GM18868 (cell line): ENCODE results near the gene POLE3.
"Not testable (repeated sequence)": the region's sequence is repeated elsewhere in the genome, so short reads cannot be mapped to it uniquely, and the experiment has no call there.

Experiments
- ATAC-seq: cut with Tn5 transposase; IDR thresholded peaks from one replicate; pipeline ENCODE4 v1.9.1; 2021; ENCODE audit warnings: mild to moderate bottlenecking, moderate library complexity; ENCODE audit not compliant: unreplicated experiment

Gene POLE3, protein sequence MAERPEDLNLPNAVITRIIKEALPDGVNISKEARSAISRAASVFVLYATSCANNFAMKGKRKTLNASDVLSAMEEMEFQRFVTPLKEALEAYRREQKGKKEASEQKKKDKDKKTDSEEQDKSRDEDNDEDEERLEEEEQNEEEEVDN

DNA sequence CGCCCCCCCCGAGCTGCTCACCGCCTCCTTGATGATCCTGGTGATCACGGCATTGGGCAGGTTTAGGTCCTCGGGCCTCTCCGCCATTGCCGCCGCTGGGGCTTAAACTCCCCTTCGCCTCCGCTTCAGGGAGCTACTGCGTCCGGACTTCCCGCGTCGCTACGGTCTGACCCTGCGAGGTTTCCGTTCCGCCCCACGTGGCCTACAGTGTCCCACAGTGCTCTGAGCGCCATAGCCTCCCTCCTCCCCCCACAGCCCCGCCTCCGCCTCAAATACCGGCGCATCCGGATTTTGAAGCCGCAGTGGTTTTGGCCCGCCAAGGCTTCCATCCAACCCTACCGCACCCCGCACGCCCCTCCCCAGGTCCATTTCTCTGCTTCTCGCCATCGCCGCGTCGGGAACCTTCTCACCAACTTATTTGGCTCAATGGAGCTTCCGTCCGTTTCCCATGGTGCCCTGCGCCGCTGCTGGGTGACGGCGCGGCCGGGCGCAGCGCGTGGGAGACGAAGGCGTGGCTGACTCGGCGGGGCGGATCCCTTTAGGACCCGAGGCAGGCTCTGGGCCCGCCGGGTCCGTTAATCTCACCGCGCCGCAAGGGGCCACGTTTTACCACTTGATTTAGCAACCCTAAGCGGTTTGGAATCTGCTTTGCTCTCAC lies at the start of gene POLE3, which contains the start of gene C9orf43:
Gene POLE3 (minus strand): TSS at position 469 of the 658 bp plus-strand sequence. CDS start 382 bp downstream, at position 87.
Gene C9orf43 (plus strand): TSS at position 541 of the 658 bp plus-strand sequence. CDS start 2,747 bp downstream, outside the sequence.
- peak; percentile 91 for ATAC-seq

DNA sequence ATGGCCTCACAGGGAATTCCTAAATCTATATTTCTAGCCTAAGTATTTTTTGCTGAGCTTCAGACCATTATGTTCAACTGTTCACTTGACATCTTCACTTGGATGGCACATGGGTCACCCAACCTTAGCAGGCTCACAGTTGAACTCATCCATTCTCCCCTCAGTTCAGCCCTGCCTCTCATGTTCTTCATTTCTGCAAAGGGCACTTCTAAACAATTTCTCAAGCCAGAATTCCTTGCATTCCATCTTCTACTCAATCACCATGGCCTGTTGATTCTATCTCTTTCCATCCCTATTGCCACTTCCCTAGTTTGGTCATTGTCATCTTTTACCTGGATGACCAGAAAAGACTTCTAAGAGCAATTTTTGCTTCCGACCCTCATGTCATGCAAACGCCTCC lies 45.8 kb upstream of the POLE3 start:
- ATAC-seq, result no peak

DNA sequence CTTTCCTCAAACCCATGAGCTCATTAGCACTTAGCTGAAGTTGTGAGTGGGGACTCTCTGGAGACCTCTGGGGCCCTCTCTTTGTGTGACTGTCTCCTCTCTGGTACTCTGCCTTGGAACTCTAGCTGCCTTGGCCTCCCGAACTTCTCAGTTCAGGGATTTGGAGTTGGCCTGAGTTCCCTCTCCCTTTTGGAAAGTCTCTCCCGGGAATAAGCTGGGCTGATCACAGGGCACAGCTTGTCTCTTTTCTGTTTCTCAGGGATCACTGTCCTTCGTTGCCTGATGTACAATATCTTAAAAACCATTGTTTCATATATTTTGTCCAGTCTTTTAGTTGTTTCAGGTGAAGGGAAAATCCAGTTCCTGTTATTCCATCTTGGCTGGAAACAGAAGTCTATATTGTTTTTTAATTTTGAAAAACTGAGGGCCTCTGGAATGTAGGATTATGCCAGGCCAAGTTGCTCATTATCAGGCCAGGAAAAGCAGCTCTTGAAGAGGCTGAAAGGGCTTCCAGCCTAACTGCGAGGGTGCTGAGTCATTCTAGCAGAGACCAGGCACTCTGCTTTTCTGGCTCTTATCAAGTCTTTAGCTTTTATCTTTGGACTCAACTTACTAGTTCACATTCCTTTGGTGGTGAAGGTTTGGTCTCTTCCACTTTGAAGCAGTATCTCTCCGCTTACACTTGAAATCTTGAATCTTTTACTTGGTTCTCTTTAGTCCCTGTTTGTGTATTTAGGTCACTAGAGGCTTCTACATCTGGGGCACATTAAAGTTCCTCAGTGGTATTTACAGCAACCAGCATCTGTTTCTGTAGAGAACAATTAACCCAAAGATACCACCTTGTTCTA lies 44.7 kb upstream of the POLE3 start:
- ATAC-seq, result peak; percentile 42

DNA sequence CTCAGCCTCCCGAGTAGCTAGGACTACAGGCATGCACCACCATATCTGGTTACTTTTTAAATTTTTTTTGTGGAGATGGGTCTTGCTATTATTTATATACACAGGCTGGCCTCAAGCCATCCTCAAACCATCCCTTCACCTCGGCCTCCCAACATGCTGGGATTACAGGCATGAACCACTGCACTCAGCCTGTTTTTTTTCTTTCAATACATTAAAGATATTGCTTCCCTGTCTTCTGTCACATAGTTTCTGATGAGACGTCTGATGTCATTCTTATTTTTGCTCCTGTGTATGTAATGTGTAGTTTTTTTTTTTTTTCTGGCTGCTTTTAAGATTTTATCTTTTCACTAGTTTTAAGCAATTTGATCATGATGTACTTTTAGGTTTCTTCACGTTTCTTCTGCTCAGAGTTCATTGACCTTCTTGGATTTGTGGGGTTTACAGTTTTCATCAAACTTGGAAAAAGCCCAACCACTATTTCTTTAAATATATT lies 41.7 kb upstream of the POLE3 start:
- no peak for ATAC-seq

DNA sequence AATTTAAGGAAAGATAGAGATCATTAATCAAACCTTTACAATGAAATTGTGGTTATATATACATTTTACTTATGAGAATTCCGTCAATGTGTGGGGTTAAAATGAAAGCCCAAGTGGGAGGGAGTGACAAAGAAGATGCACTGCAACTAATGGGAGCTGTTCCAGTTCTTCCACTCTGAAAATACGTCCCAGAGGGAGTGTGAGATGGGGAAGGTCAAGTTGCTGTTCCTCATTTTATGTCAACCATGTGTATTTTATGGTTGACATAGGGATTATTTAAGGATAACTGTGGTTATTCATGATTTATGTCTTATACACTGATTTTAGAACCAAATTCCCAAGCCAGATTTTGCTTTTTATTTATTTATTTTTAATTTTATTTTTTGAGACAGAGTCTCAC lies 38.9 kb upstream of the POLE3 start:
- ATAC-seq, result no peak

DNA sequence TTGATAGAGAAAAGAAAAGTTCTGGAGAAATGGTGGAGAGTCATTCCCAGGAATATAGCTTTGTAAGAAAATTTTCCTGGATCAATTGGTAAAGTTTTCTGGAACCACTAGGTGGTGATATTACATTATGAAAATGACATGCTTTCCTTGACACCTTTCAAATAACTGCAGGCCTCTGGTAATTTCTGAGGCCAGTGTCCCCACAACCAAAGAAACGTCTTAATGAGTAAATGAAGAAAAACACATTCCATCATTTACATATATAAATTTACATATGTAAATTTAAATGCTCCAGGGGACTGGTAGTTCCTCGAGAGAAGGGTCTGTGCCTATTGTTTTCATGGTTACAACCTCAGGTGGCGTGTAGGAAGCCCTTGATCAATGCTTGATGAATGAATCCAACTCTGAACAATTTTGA lies 35.9 kb upstream of the POLE3 start:
- no peak for ATAC-seq

DNA sequence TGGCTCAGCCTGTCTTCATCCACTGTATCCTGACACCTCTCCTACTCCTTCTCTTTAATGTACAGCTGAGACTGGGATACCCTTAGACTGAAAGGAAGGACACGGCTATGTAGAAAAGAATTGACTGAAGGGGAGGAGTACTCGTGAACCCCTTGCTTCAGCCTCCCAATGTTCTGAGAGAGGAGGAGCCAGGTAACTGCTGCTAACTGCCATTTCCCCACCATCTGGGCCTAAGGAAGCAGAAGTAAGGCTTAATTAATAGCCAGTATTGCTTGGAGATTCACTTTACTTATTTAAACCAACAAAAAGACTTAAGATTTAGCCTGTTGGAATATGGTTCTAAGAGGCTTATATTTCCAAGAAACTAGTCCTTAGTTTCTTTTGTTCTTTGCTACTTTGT lies 34.3 kb upstream of the POLE3 start:
- no peak for ATAC-seq

DNA sequence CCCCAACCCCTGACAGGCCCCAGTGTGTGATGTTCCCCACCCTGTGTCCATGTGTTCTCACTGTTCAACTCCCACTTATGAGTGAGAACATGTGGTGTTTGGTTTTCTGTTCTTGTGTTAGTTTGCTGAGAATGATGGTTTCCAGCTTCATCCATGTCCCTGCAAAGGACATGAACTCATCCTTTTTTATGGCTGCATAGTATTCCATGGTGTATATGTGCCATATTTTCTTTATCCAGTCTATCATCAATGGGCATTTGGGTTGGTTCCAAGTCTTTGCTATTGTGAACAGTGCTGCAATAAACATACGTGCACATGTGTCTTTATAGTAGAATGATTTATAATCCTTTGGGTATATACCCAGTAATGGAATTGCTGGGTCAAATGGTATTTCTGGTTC lies 27.2 kb upstream of the POLE3 start:
- ATAC-seq, result not testable (repeated sequence)

DNA sequence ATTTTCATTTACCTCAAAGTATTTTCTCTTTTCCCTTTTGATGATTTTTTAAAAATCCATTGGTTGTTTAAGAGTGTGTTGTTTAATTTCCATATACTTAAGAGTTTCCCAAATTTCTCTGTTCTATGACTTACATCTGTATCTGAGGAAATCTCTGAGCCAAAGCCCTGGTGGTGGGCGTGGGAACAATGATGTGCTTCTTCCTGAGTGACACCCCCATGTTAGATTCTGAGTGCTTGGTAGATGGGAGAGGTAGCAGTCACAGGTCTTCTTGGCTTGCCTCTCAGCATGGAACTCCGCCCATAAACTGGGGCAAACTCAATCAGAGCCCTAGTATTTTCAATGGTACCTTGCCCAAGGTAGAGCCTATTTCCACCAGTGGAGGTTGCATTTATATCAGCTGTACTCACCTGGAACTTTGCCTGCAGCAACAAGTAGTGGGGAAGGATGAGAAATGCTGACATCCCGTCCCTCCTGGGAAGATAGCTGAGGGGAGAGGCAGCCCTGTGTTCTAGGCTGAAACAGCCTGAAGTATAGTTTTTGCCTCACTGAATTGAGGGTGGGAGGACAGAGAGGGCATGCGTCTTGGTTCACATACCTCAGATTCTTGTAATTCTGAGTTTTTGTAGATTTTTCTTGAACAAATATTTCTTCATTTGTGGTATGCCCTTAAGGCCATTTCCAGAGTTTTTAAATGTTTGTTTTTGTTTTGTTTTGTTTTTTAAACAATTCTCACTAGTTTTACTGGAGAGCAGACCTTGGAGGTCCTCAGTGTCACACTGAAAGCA lies 26.4 kb upstream of the POLE3 start:
- no peak for ATAC-seq

DNA sequence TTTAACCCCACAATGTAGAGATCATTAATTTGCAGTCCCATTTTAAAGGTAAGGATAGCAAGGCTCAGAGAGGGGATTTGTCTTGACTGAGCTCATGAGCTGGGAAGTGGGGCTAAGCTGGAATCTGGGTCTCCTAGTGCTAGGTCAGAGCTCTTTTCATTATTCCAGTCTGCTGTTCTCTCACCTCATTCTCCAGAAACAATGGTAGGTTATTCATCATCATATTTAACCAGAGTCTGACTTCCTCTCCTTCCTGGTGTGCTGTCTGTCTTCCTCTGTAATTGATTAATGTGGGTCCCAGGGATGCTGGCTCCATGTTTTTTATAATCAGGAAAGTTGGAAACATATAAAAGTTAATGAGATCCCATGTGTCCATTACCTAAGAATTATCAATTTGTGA lies 20.7 kb upstream of the POLE3 start:
- no peak for ATAC-seq

DNA sequence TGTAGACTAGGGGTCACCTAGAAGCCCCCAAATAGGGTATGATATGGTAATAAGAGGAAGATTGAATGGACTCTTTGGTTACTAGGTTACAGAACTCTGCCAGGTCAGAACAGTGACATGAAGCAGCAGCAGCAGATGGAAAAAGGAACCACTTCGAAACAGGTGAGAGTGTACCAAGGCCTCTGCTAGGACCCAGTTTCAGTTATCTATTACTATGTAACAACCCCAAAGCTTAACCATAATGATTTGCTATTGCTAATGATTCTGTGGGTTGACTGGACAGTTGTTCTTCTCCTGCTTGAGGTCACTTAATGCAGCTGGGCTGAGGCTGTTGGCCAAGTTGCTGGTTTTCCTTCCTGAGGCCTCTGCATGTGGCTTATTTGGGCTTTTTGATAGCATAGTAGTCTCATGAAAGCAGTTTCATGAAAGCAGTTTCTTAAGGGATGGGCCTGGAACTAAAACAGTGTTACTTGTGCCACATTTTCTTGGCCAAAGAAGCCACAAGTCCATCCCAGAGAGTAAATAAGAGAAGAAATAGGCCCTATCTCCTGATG lies 17.7 kb upstream of the POLE3 start:
- no peak for ATAC-seq

DNA sequence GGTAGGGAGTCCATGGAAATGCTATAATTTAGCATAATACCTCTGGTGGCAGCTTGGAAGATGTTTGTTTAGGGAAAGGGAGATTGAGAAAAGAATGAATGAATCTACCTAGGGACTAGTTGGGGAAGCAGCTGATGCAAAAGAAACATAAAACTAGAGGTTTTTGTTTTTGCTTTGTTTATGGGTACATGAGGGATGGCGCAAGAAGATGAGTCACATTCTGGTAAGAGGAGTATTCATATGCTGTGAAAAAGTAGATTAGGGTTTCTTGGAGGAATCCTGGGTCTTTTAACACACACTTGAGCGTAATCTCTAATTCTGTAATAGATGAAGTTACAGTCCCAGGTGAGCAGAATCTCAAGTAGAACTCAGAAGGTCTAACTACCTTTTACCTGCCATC lies 17.2 kb upstream of the POLE3 start:
- no peak for ATAC-seq

DNA sequence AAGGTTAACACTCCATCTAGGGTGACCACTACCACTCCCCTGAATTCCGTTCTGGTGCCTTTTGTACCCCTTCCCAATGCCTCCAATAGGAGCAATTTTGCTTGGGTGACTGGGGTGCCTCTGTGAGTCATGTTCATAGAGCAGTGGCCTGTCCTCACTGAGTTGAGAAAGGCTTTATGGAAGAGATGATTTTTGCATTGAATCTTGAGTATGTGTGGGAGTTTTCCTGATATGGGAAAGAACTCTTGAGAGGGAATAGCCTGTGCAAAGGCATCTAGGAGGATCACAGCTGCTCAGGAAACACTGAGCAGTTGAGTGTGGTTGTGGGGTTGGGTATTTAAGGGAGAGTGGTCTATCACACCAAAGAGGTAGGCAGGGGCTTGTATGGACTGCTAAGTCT lies 16.2 kb upstream of the POLE3 start:
- no peak for ATAC-seq

DNA sequence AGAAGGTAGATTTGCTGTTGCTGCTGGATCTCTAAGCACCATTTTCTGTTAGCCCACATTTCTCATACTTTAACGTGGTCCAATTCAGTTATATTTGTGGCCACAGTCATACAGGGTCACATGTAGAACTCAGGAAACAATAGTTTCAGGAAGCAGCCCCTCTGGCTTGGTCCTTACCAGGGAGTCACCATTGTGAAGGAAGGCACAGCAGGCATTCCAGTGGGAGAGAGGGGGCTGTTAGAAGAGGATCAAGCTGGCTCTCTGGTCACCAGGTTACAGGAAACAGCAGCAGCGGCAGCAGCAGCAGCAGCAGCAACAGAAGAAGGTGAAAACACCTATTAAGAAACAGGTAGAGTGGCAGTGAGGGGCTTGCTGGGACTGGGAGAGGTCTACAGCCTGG lies 14.6 kb upstream of the POLE3 start:
- no peak for ATAC-seq

DNA sequence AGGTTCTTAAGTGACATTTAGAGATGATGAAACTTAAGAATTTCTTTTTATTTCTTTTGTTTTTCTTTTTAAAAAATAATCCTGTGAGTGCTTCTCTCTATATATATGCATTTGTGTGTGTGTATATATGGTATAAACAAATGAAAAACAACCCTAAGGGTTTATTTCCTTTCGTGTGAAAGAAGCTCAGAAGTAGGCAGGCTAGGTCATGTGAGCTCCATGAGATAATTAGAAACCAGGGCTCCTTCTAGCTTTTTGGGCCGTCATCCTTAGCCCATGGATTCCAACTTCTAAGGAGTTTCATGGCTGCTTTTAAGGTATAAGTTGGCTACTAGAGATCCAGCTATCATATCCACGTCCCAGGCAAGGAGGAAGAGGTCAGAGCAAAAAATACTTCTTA lies 11.3 kb upstream of the POLE3 start:
- ATAC-seq, result no peak

DNA sequence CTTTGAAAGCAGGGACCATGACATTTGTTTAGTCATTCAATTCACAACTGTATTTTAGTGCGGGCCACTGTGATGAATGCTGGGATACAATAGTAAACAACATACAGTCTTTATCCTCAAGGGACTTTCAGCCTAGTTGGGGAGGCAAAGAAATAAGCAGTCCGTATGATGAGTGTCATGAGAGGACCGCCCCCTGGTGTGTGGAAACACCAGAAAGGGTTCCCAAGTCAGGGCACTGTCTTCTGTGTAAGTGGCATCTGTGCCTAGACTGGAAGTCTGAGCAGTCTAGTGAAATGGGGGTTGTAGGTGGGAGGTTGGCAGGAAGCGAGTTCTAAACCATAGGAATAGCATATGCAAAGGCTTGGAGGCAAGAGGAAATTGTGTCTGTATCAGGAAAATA lies 6.9 kb upstream of the POLE3 start:
- no peak for ATAC-seq

DNA sequence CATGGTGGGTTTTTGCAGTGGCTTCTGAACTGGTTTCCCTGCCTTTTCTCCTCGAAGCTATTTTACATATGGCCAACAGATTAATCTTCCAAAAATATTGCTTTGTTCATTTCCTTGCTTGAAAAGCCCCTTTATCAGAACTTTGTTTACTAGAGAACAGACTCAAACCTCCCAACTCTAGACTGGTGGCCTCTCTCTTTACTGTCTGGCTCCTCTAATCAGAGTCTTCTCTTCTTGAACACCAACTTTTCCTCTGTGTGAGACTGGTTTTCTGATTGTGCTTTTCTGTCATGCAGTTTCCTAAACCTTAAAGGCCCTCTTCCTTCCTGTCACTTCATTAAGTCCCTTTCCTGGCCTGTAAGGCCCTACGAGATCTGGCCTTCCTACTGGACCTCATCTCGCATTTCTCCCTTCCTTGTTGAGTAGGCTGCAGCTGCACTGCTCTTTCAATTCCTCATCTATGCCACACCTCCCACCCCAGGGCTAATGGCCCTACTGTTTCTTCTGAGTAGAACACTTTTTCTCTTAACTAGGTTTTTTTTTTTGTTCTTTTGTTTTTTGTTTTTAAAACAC lies 5.8 kb upstream of the POLE3 start:
- peak; percentile 96 for ATAC-seq

DNA sequence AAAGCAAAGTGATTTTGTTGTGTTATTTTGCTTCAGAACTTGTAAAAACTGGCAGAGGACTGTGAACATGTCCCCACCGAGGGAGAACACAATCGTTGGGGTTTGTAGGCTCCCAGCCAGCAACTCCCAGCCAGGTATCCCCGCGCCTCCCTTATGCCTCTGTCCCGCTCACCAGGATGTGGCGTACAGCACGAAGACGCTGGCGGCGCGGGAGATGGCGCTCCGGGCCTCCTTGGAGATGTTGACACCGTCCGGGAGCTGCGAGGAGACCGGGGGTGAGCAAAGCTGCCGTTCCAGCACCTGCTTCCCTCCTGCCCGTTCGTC lies 630 bp downstream of the POLE3 start:
- ATAC-seq, result no peak

DNA sequence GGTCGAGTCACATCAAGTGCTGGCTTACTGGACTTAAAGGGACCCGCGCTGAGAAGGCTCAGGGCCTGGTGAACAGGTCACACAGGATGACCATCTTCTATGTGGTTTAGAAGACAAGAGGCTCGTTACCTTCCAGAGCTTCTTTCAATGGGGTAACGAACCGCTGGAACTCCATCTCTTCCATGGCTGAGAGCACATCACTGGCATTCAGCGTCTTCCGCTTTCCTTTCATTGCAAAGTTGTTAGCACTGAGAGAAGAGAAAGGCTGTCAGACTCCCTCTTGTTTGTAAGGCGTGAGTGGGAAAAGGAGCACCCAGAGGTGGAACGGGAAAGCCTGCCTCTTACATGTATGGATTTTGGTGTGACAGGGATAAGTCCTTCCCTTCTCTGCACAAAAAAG lies 994 bp downstream of the POLE3 start:
- no peak for ATAC-seq

DNA sequence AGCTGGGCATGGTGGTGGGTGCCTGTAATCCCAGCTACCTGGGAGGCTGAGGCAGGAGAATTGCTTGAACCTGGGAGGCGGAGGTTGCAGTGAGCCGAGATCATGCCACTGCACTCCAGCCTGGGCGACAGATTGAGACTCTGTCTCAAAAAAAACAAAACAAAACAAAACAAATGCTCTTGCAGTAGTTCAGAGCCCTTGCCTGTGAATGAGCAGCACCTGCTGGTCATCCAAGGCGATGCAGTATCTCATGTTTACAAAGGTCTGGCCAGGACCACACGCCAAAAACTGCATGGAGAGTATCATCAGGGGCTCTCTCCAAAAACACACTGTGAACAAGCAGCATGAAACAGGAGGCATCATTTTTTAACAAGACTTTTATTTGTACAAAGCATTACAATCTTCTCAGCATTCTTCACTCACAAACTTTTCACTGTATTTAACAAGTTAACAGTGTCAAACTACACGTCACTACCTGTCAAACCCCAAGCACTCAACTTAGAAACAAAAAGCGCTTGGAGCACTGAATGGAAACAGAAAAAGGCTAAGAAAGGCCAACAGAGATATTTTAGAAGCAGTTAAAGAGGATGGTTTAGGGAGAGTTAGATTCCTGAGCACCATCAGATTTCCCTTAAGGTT lies 3.5 kb downstream of the POLE3 start:
- not testable (repeated sequence) for ATAC-seq
